ENCODE measurements around the gene ZC3H10.

DNA sequence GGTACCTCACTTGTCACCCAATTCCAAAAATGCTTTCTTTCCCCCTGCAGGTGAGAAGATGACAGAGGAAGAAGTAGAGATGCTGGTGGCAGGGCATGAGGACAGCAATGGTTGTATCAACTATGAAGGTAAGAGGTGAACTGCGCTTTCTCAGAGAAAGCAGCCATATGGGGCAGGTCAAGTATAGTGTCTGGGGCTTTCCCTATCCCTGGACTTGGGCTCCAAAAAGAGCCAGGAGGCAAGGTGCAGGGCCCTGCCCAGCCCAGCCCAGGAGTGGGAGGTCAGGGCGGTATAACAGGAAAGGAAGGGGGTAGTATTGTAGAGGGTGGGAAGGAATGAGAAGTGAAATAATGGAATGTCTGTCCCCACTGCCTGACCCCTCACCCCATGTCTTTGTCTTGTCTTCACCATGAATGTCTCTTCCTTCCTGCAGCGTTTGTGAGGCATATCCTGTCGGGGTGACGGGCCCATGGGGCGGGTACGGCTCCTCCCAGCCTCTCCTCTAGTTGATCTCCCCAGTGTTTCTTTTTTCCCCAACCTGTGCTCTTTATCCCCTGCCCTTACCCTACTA lies 42.2 kb downstream of the ZC3H10 start:
- TF ChIP-seq CREB1 (IDR thresholded peaks at IDR 0.05; ENCODE audit: low read depth) (no peak), EGR1 (IDR thresholded peaks at IDR 0.05) (no peak), EP300 (IDR thresholded peaks at IDR 0.05; ENCODE audit: borderline replicate concordance) (no peak), YY1 (IDR thresholded peaks at IDR 0.05; ENCODE audit: low read depth) (no peak), TCF12 (IDR thresholded peaks at IDR 0.05; ENCODE audit: low read depth) (no peak), RAD21 (IDR thresholded peaks at IDR 0.05; ENCODE audit: low read depth) (no peak), CEBPB (IDR thresholded peaks at IDR 0.05) (no peak)
- TF ChIP-seq, protein P1, sequence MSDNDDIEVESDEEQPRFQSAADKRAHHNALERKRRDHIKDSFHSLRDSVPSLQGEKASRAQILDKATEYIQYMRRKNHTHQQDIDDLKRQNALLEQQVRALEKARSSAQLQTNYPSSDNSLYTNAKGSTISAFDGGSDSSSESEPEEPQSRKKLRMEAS (IDR thresholded peaks at IDR 0.05) = no peak
